ENCODE data around the gene SYS1. TPM values are rescaled to one million over a fixed set of nuclear protein-coding genes. Genes with fewer than 3 reads are reported as not detected.

The SYS1 gene
- total RNA-seq, 4 donors from 2014 or later = 26.6 to 55.0 (median 51.3) TPM

- DNase-seq (ENCODE audit: low spot score) (no peak), ATAC-seq (ENCODE audit: low FRiP score) (no peak)
- TF ChIP-seq CTCF (IDR thresholded peaks at IDR 0.05) = no peak
These were observed 41.5 kb downstream of the SYS1 start for GRCh38 chr20:45404438-45404837.

GRCh38 chr20:45405571-45406259 is 42.8 kb downstream of the SYS1 start:
- no peak for DNase-seq (ENCODE audit: low spot score)
- ATAC-seq (ENCODE audit: low FRiP score) = peak; percentile 31
- TF ChIP-seq CTCF (IDR thresholded peaks at IDR 0.05) = no peak

- ATAC-seq (ENCODE audit: low FRiP score) (peak; percentile 84), DNase-seq (ENCODE audit: low spot score) (no peak)
These were observed 43.5 kb downstream of the SYS1 start for GRCh38 chr20:45406260-45407066.

GRCh38 chr20:45407067-45407745 is 44.2 kb downstream of the SYS1 start:
- TF ChIP-seq CTCF (IDR thresholded peaks at IDR 0.05) = no peak
- ATAC-seq (ENCODE audit: low FRiP score) = peak; percentile 74
- no peak for DNase-seq (ENCODE audit: low spot score)

More at GRCh38 chr20:45406260-45407066, 43.5 kb downstream of the SYS1 start:
- no peak for TF ChIP-seq CTCF (IDR thresholded peaks at IDR 0.05)

GRCh38 chr20:45407783-45408645 is 45.1 kb downstream of the SYS1 start, which contains the start of gene DBNDD2:
Gene DBNDD2 (plus strand): TSS chr20:45408289. CDS start chr20:45408468, 179 bp downstream.
- no peak for DNase-seq (ENCODE audit: low spot score)
- ATAC-seq (ENCODE audit: low FRiP score) = no peak
- no peak for TF ChIP-seq CTCF (IDR thresholded peaks at IDR 0.05)

- DNase-seq (ENCODE audit: low spot score) = no peak
- no peak for TF ChIP-seq CTCF (IDR thresholded peaks at IDR 0.05)
These were observed 45.8 kb downstream of the SYS1 start for GRCh38 chr20:45408646-45409213.

More at GRCh38 chr20:45408646-45409213, 45.8 kb downstream of the SYS1 start:
- no peak for ATAC-seq (ENCODE audit: low FRiP score)

All from omental fat pad (tissue), 4 donors.